ENCODE data around the gene MYOF.

The MYOF gene

GRCh38 chr10:93482145-93482834 lies at the start of gene MYOF:
TSS of gene MYOF (minus strand) at chr10:93482334. CDS start at chr10:93482194, 140 bp downstream.
- Histone ChIP-seq H3K9me3 (ENCODE audit: control insufficient read depth in 2 of 2, low read length in 2 of 2) (no peaks in the 10 kb centered on the region), H3K27me3 (ENCODE audit: control insufficient read depth in 1 of 2, insufficient read depth in 2 of 2, low read length in 2 of 2) (no peaks in the 10 kb centered on the region), H3K4me3 (ENCODE audit: low read length in 2 of 2) (peak within 1 kb of the TSS; percentile 77 to 92)

GRCh38 chr10:93518531-93518930 lies 36.4 kb upstream of the MYOF start:
- no peak overlapping the region for H3K4me3 ChIP-seq (ENCODE audit: low read length in 2 of 2)
- no peak overlapping the region for H3K27ac ChIP-seq (ENCODE audit: low read length)
- no peak overlapping the region for H3K9ac ChIP-seq (ENCODE audit: low read length in 2 of 2)
- H3K4me1 ChIP-seq (ENCODE audit: control insufficient read depth, insufficient read depth, low read length): no peaks in the 10 kb centered on the region
- no peaks in the 10 kb centered on the region for H3K9me3 ChIP-seq (ENCODE audit: control insufficient read depth in 2 of 2, low read length in 2 of 2)
- H3K27me3 ChIP-seq (ENCODE audit: control insufficient read depth in 1 of 2, insufficient read depth in 2 of 2, low read length in 2 of 2): peaks cover 0 to 3% of the 10 kb centered on the region in 2 donors
- no peaks in the 10 kb centered on the region for H3K36me3 ChIP-seq (ENCODE audit: control insufficient read depth in 2 of 2, insufficient read depth in 2 of 2, low read length in 2 of 2)

More at GRCh38 chr10:93482145-93482834, at the start of gene MYOF:
- Histone ChIP-seq H3K27ac (ENCODE audit: low read length) (peak within 1 kb of the TSS; percentile 87), H3K36me3 (ENCODE audit: control insufficient read depth in 2 of 2, insufficient read depth in 2 of 2, low read length in 2 of 2) (no peaks in the 10 kb centered on the region), H3K4me1 (ENCODE audit: control insufficient read depth, insufficient read depth, low read length) (no peaks in the 10 kb centered on the region), H3K9ac (ENCODE audit: low read length in 2 of 2) (peak within 1 kb of the TSS; percentile 69 to 93)

- H3K36me3 ChIP-seq (ENCODE audit: control insufficient read depth in 2 of 2, insufficient read depth in 2 of 2, low read length in 2 of 2): no peaks in the 10 kb centered on the region
These were observed 33.9 kb upstream of the MYOF start for GRCh38 chr10:93516006-93516380.

GRCh38 chr10:93515071-93516005 lies 33.2 kb upstream of the MYOF start:
- no peak overlapping the region for H3K4me3 ChIP-seq (ENCODE audit: low read length in 2 of 2)
- H3K27ac ChIP-seq (ENCODE audit: low read length): no peak overlapping the region
- H3K36me3 ChIP-seq (ENCODE audit: control insufficient read depth in 2 of 2, insufficient read depth in 2 of 2, low read length in 2 of 2): no peaks in the 10 kb centered on the region
- H3K4me1 ChIP-seq (ENCODE audit: control insufficient read depth, insufficient read depth, low read length): no peaks in the 10 kb centered on the region
- H3K9me3 ChIP-seq (ENCODE audit: control insufficient read depth in 2 of 2, low read length in 2 of 2): no peaks in the 10 kb centered on the region
- peaks cover 0 to 3% of the 10 kb centered on the region in 2 donors for H3K27me3 ChIP-seq (ENCODE audit: control insufficient read depth in 1 of 2, insufficient read depth in 2 of 2, low read length in 2 of 2)
- H3K9ac ChIP-seq (ENCODE audit: low read length in 2 of 2): no peak overlapping the region

More at GRCh38 chr10:93516006-93516380, 33.9 kb upstream of the MYOF start:
- Histone ChIP-seq H3K4me3 (ENCODE audit: low read length in 2 of 2) (no peak overlapping the region), H3K4me1 (ENCODE audit: control insufficient read depth, insufficient read depth, low read length) (no peaks in the 10 kb centered on the region), H3K27me3 (ENCODE audit: control insufficient read depth in 1 of 2, insufficient read depth in 2 of 2, low read length in 2 of 2) (peaks cover 0 to 3% of the 10 kb centered on the region in 2 donors), H3K9ac (ENCODE audit: low read length in 2 of 2) (no peak overlapping the region), H3K9me3 (ENCODE audit: control insufficient read depth in 2 of 2, low read length in 2 of 2) (no peaks in the 10 kb centered on the region), H3K27ac (ENCODE audit: low read length) (no peak overlapping the region)

- H3K27me3 ChIP-seq (ENCODE audit: control insufficient read depth in 1 of 2, insufficient read depth in 2 of 2, low read length in 2 of 2): peaks cover 0 to 3% of the 10 kb centered on the region in 2 donors
- no peaks in the 10 kb centered on the region for H3K4me1 ChIP-seq (ENCODE audit: control insufficient read depth, insufficient read depth, low read length)
- no peak overlapping the region for H3K27ac ChIP-seq (ENCODE audit: low read length)
- H3K9me3 ChIP-seq (ENCODE audit: control insufficient read depth in 2 of 2, low read length in 2 of 2): no peaks in the 10 kb centered on the region
- no peak overlapping the region for H3K4me3 ChIP-seq (ENCODE audit: low read length in 2 of 2)
- no peak overlapping the region for H3K9ac ChIP-seq (ENCODE audit: low read length in 2 of 2)
- no peaks in the 10 kb centered on the region for H3K36me3 ChIP-seq (ENCODE audit: control insufficient read depth in 2 of 2, insufficient read depth in 2 of 2, low read length in 2 of 2)
These were observed 32.4 kb upstream of the MYOF start for GRCh38 chr10:93514521-93514920.

- no peaks in the 10 kb centered on the region for H3K9me3 ChIP-seq (ENCODE audit: control insufficient read depth in 2 of 2, low read length in 2 of 2)
- H3K4me1 ChIP-seq (ENCODE audit: control insufficient read depth, insufficient read depth, low read length): no peaks in the 10 kb centered on the region
- H3K27me3 ChIP-seq (ENCODE audit: control insufficient read depth in 1 of 2, insufficient read depth in 2 of 2, low read length in 2 of 2): no peaks in the 10 kb centered on the region
- no peaks in the 10 kb centered on the region for H3K36me3 ChIP-seq (ENCODE audit: control insufficient read depth in 2 of 2, insufficient read depth in 2 of 2, low read length in 2 of 2)
- H3K9ac ChIP-seq (ENCODE audit: low read length in 2 of 2): no peak overlapping the region
- H3K27ac ChIP-seq (ENCODE audit: low read length): no peak overlapping the region
- no peak overlapping the region for H3K4me3 ChIP-seq (ENCODE audit: low read length in 2 of 2)
These were observed 31.0 kb upstream of the MYOF start for GRCh38 chr10:93513091-93513490.

- Histone ChIP-seq H3K9ac (ENCODE audit: low read length in 2 of 2) (no peak overlapping the region), H3K4me3 (ENCODE audit: low read length in 2 of 2) (no peak overlapping the region), H3K4me1 (ENCODE audit: control insufficient read depth, insufficient read depth, low read length) (no peaks in the 10 kb centered on the region), H3K9me3 (ENCODE audit: control insufficient read depth in 2 of 2, low read length in 2 of 2) (no peaks in the 10 kb centered on the region), H3K27ac (ENCODE audit: low read length) (no peak overlapping the region), H3K27me3 (ENCODE audit: control insufficient read depth in 1 of 2, insufficient read depth in 2 of 2, low read length in 2 of 2) (no peaks in the 10 kb centered on the region), H3K36me3 (ENCODE audit: control insufficient read depth in 2 of 2, insufficient read depth in 2 of 2, low read length in 2 of 2) (no peaks in the 10 kb centered on the region)
These were observed 30.4 kb upstream of the MYOF start for GRCh38 chr10:93512565-93512964.

- Histone ChIP-seq H3K4me3 (ENCODE audit: low read length in 2 of 2) (no peak overlapping the region), H3K9me3 (ENCODE audit: control insufficient read depth in 2 of 2, low read length in 2 of 2) (no peaks in the 10 kb centered on the region), H3K27me3 (ENCODE audit: control insufficient read depth in 1 of 2, insufficient read depth in 2 of 2, low read length in 2 of 2) (no peaks in the 10 kb centered on the region), H3K9ac (ENCODE audit: low read length in 2 of 2) (no peak overlapping the region), H3K4me1 (ENCODE audit: control insufficient read depth, insufficient read depth, low read length) (no peaks in the 10 kb centered on the region), H3K36me3 (ENCODE audit: control insufficient read depth in 2 of 2, insufficient read depth in 2 of 2, low read length in 2 of 2) (no peaks in the 10 kb centered on the region), H3K27ac (ENCODE audit: low read length) (no peak overlapping the region)
These were observed 27.7 kb upstream of the MYOF start for GRCh38 chr10:93509816-93510215.

GRCh38 chr10:93505075-93505474 lies 22.9 kb upstream of the MYOF start:
- H3K4me3 ChIP-seq (ENCODE audit: low read length in 2 of 2): no peak overlapping the region
- H3K27me3 ChIP-seq (ENCODE audit: control insufficient read depth in 1 of 2, insufficient read depth in 2 of 2, low read length in 2 of 2): no peaks in the 10 kb centered on the region
- H3K27ac ChIP-seq (ENCODE audit: low read length): no peak overlapping the region
- H3K4me1 ChIP-seq (ENCODE audit: control insufficient read depth, insufficient read depth, low read length): no peaks in the 10 kb centered on the region
- no peaks in the 10 kb centered on the region for H3K36me3 ChIP-seq (ENCODE audit: control insufficient read depth in 2 of 2, insufficient read depth in 2 of 2, low read length in 2 of 2)
- H3K9ac ChIP-seq (ENCODE audit: low read length in 2 of 2): no peak overlapping the region
- H3K9me3 ChIP-seq (ENCODE audit: control insufficient read depth in 2 of 2, low read length in 2 of 2): no peaks in the 10 kb centered on the region

GRCh38 chr10:93503075-93503474 lies 20.9 kb upstream of the MYOF start:
- no peaks in the 10 kb centered on the region for H3K27me3 ChIP-seq (ENCODE audit: control insufficient read depth in 1 of 2, insufficient read depth in 2 of 2, low read length in 2 of 2)
- H3K9ac ChIP-seq (ENCODE audit: low read length in 2 of 2): no peak overlapping the region
- no peaks in the 10 kb centered on the region for H3K9me3 ChIP-seq (ENCODE audit: control insufficient read depth in 2 of 2, low read length in 2 of 2)

More at GRCh38 chr10:93503075-93503474, 20.9 kb upstream of the MYOF start:
- H3K4me3 ChIP-seq (ENCODE audit: low read length in 2 of 2): no peak overlapping the region
- no peaks in the 10 kb centered on the region for H3K4me1 ChIP-seq (ENCODE audit: control insufficient read depth, insufficient read depth, low read length)
- H3K27ac ChIP-seq (ENCODE audit: low read length): no peak overlapping the region
- no peaks in the 10 kb centered on the region for H3K36me3 ChIP-seq (ENCODE audit: control insufficient read depth in 2 of 2, insufficient read depth in 2 of 2, low read length in 2 of 2)

Measured in stomach smooth muscle (tissue), 2 donors.